Ishikawa (cell line): ENCODE data around the gene TSPAN9.

Experiments used
- CEBPB ChIP-seq: IDR thresholded peaks from 2 replicates; pipeline ENCODE4 v1.6.1; 2012
- CREB1 ChIP-seq: IDR thresholded peaks from 2 replicates; pipeline ENCODE4 v1.6.1; 2012; ENCODE audit warnings: low read depth
- EGR1 ChIP-seq: IDR thresholded peaks from 2 replicates; pipeline ENCODE4 v1.6.1; 2012
- EP300 ChIP-seq: IDR thresholded peaks from 2 replicates; pipeline ENCODE4 v1.6.1; 2012; ENCODE audit warnings: borderline replicate concordance
- FOXM1 ChIP-seq: IDR thresholded peaks from 2 replicates; pipeline ENCODE4 v1.6.1; 2012; ENCODE audit warnings: low read depth, borderline replicate concordance
- MAX ChIP-seq: IDR thresholded peaks from 2 replicates; pipeline ENCODE4 v1.6.1; 2012
- NFIC ChIP-seq: IDR thresholded peaks from 2 replicates; pipeline ENCODE4 v1.6.1; 2012
- RAD21 ChIP-seq: IDR thresholded peaks from 2 replicates; pipeline ENCODE4 v1.6.1; 2012; ENCODE audit warnings: low read depth
- TAF1 ChIP-seq: IDR thresholded peaks from 2 replicates; pipeline ENCODE4 v1.6.1; 2012; ENCODE audit warnings: low read depth, mild to moderate bottlenecking
- TCF12 ChIP-seq: IDR thresholded peaks from 2 replicates; pipeline ENCODE4 v1.6.1; 2012; ENCODE audit warnings: low read depth
- TEAD4 ChIP-seq: IDR thresholded peaks from 2 replicates; pipeline ENCODE4 v1.6.1; 2012
- YY1 ChIP-seq: IDR thresholded peaks from 2 replicates; pipeline ENCODE4 v1.6.1; 2012; ENCODE audit warnings: low read depth
- ZBTB7A ChIP-seq: IDR thresholded peaks from 2 replicates; pipeline ENCODE4 v1.6.1; 2012; ENCODE audit warnings: low read depth
- TF ChIP-seq, protein P1 (sequence below): IDR thresholded peaks from 2 replicates; pipeline ENCODE4 v1.6.1; 2012
- TF ChIP-seq, protein P2 (sequence below): IDR thresholded peaks from 2 replicates; pipeline ENCODE4 v1.6.1; 2012; ENCODE audit warnings: low read depth, mild to moderate bottlenecking

The TSPAN9 gene

GRCh38 chr12:3227076-3227975, 150.1 kb downstream of the TSPAN9 start:
- no peak for TF ChIP-seq TCF12
- no peak for TF ChIP-seq CEBPB
- TF ChIP-seq ZBTB7A = no peak
- no peak for TF ChIP-seq MAX
- no peak for TF ChIP-seq TEAD4
- TF ChIP-seq, protein P1, sequence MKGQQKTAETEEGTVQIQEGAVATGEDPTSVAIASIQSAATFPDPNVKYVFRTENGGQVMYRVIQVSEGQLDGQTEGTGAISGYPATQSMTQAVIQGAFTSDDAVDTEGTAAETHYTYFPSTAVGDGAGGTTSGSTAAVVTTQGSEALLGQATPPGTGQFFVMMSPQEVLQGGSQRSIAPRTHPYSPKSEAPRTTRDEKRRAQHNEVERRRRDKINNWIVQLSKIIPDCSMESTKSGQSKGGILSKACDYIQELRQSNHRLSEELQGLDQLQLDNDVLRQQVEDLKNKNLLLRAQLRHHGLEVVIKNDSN = no peak
- TF ChIP-seq, protein P2, sequence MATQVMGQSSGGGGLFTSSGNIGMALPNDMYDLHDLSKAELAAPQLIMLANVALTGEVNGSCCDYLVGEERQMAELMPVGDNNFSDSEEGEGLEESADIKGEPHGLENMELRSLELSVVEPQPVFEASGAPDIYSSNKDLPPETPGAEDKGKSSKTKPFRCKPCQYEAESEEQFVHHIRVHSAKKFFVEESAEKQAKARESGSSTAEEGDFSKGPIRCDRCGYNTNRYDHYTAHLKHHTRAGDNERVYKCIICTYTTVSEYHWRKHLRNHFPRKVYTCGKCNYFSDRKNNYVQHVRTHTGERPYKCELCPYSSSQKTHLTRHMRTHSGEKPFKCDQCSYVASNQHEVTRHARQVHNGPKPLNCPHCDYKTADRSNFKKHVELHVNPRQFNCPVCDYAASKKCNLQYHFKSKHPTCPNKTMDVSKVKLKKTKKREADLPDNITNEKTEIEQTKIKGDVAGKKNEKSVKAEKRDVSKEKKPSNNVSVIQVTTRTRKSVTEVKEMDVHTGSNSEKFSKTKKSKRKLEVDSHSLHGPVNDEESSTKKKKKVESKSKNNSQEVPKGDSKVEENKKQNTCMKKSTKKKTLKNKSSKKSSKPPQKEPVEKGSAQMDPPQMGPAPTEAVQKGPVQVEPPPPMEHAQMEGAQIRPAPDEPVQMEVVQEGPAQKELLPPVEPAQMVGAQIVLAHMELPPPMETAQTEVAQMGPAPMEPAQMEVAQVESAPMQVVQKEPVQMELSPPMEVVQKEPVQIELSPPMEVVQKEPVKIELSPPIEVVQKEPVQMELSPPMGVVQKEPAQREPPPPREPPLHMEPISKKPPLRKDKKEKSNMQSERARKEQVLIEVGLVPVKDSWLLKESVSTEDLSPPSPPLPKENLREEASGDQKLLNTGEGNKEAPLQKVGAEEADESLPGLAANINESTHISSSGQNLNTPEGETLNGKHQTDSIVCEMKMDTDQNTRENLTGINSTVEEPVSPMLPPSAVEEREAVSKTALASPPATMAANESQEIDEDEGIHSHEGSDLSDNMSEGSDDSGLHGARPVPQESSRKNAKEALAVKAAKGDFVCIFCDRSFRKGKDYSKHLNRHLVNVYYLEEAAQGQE = no peak
- TF ChIP-seq TAF1 = no peak
- TF ChIP-seq EGR1 = no peak
- TF ChIP-seq EP300 = no peak
- TF ChIP-seq FOXM1 = no peak
- no peak for TF ChIP-seq NFIC
- no peak for TF ChIP-seq CREB1
- no peak for TF ChIP-seq YY1
- TF ChIP-seq RAD21 = no peak

DNA sequence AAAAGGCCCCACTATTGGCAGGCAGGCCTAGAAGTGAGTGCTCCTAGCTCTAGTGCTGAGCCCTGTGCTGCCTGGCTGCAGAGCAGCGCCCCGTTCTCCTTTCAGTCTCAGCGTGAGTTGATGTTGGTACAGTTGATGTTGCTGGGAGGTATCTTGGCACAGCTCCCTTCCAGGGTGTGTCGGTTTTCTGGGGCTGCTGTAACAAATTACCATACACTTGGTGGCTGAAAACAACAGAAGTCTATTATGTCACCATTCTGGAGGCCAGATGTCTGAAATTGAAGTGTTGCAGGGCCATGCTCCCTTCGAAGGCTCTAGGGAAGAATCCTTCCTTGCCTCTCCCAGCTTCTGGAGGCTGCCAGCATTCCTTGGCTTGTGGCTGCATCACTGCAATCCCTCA, 151.4 kb downstream of the TSPAN9 start:
- TF ChIP-seq YY1 (no peak), EP300 (no peak), TCF12 (no peak), ZBTB7A (no peak), TAF1 (no peak), TEAD4 (no peak), NFIC (no peak), MAX (no peak)
- TF ChIP-seq, protein P2 = no peak

DNA sequence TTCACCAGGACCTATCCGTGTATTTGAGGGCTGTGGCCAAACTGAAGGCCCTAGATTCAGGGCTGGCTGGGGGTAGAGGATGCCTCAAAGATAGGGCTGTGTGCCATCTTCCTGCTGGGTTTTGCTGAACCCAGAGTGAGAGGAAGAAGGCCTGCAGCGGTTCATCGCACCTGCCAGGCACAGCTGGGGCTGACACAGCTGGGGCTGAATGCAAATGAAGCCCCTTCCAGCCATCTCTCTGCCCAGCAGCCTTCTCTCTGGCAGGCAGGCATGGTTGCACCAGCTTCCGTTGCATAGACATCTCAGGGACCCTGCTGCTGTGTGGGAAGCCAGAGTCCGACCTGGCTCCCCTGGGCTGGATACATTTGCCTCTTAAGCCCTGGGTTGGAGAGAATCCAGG, 152.4 kb downstream of the TSPAN9 start:
- TF ChIP-seq TEAD4 (no peak), YY1 (no peak), EGR1 (no peak), RAD21 (no peak), CEBPB (no peak), TAF1 (no peak), EP300 (no peak), FOXM1 (no peak), ZBTB7A (no peak)
- TF ChIP-seq, protein P1 = no peak
- TF ChIP-seq, protein P2 = no peak

- TF ChIP-seq TAF1 (no peak), RAD21 (no peak)
- TF ChIP-seq, protein P1 = no peak
These were observed 153.7 kb downstream of the TSPAN9 start for GRCh38 chr12:3230758-3231375.
